Frontal cortex (tissue), 4 donors: ENCODE results near the gene FBN3. TPM values are rescaled to one million over a fixed set of nuclear protein-coding genes. Genes with fewer than 3 reads are reported as not detected.
A peak's percentile ranks its signal among the peaks of the same experiment; 100 is the strongest.
"Not testable (repeated sequence)": the region's sequence is repeated elsewhere in the genome, so short reads cannot be mapped to it uniquely, and the experiment has no call there.

Source experiments
- DNase-seq, 2 donors: peaks; one replicate each; pipeline ENCODE4 v3.0.0; 2012; ENCODE audit warnings: low spot score in 2 of 2
- FAIRE-seq: peaks from 2 replicates; lab custom pipeline; 2012; peaks lifted over from hg19 to GRCh38; lab: Jason Lieb, UNC
- total RNA-seq: library from RNA; depleted of rRNA; stranded (reverse); fragments of >200 nt; gene quantifications from one replicate; pipeline ENCODE4 v1.2.3, GENCODE V29; 2014
- donor health status: control.
- donor health status: control.
- donor health status: control.

The FBN3 gene
- 28.1 TPM for total RNA-seq

- DNase-seq: peak; percentile 26 to 62
Observed at GRCh38 chr19:8149261-8150094, at the start of gene FBN3. TSS of gene FBN3 (minus strand) at chr19:8149592. CDS start at chr19:8147480, 2,112 bp downstream.

GRCh38 chr19:8196271-8196927, 47.0 kb upstream of the FBN3 start:
- FAIRE-seq (no peak), DNase-seq (no peak)

More at GRCh38 chr19:8149261-8150094, at the start of gene FBN3:
- no peak for FAIRE-seq

- FAIRE-seq: no peak
- DNase-seq: no peak
Observed at GRCh38 chr19:8194528-8195267, 45.3 kb upstream of the FBN3 start.

GRCh38 chr19:8192221-8192820, 42.9 kb upstream of the FBN3 start:
- FAIRE-seq: no peak
- no peak for DNase-seq

GRCh38 chr19:8185343-8186068, 36.1 kb upstream of the FBN3 start:
- FAIRE-seq: no peak
- DNase-seq: no peak

GRCh38 chr19:8184274-8184673, 34.9 kb upstream of the FBN3 start:
- DNase-seq (no peak), FAIRE-seq (no peak)

GRCh38 chr19:8180018-8180417, 30.6 kb upstream of the FBN3 start:
- DNase-seq (no peak), FAIRE-seq (no peak)

- no peak for FAIRE-seq
- DNase-seq: no peak
Observed at GRCh38 chr19:8174706-8175105, 25.3 kb upstream of the FBN3 start.

- DNase-seq (no peak), FAIRE-seq (no peak)
Observed at GRCh38 chr19:8168537-8168936, 19.1 kb upstream of the FBN3 start.

- FAIRE-seq: no peak
- no peak for DNase-seq
Observed at GRCh38 chr19:8167985-8168384, 18.6 kb upstream of the FBN3 start.

- no peak for DNase-seq
- no peak for FAIRE-seq
Observed at GRCh38 chr19:8163759-8164158, 14.4 kb upstream of the FBN3 start.

GRCh38 chr19:8161135-8161646, 11.8 kb upstream of the FBN3 start:
- DNase-seq: peak in 1 of 2 donors; percentile 16
- no peak for FAIRE-seq

GRCh38 chr19:8159322-8159721, 9.9 kb upstream of the FBN3 start:
- DNase-seq: not testable (repeated sequence)

GRCh38 chr19:8158411-8159074, 9.2 kb upstream of the FBN3 start:
- no peak for FAIRE-seq

More at GRCh38 chr19:8159322-8159721, 9.9 kb upstream of the FBN3 start:
- not testable (repeated sequence) for FAIRE-seq

GRCh38 chr19:8155318-8155717, 5.9 kb upstream of the FBN3 start:
- DNase-seq (no peak), FAIRE-seq (no peak)

More at GRCh38 chr19:8158411-8159074, 9.2 kb upstream of the FBN3 start:
- DNase-seq: peak; percentile 62 to 72

GRCh38 chr19:8154014-8154413, 4.6 kb upstream of the FBN3 start:
- DNase-seq, FAIRE-seq: not testable (repeated sequence)

GRCh38 chr19:8151767-8152035, 2.3 kb upstream of the FBN3 start:
- no peak for FAIRE-seq
- DNase-seq: peak in 1 of 2 donors; percentile 7

GRCh38 chr19:8150998-8151766, 1.8 kb upstream of the FBN3 start:
- DNase-seq (peak in 1 of 2 donors; percentile 21), FAIRE-seq (no peak)
